ENCODE measurements around the gene BHLHA15. TPM values are rescaled to one million over a fixed set of nuclear protein-coding genes. Genes with fewer than 3 reads are reported as not detected.

Gene BHLHA15
- total RNA-seq, 1 experiment from 2014 or later: 2.8 TPM

GRCh38 chr7:98203261-98203963, 7.8 kb upstream of the BHLHA15 start:
- no peaks in the 10 kb centered on the region for H3K27me3 Mint-ChIP-seq (ENCODE audit: low read depth)
- ChIA-PET CTCF (interaction anchor here (1.3 to 2.0 kb wide), 2 partner anchors 37 to 182 kb away, joined by 3 to 4 read pairs; no protein-coding TSS in a partner anchor), POLR2A (no interaction called here)

GRCh38 chr7:98203964-98204605, 7.2 kb upstream of the BHLHA15 start:
- TF ChIP-seq ZNF121 (CRISPR knock-in tag; IDR thresholded peaks at IDR 0.05): peak; percentile 71; the same call in 1 of the 2 replicates
- TF ChIP-seq ZNF281 (CRISPR knock-in tag; IDR thresholded peaks at IDR 0.05): no peak
- DNase-seq (ENCODE audit: low spot score) (no peak), ATAC-seq (no peak)
- Mint-ChIP-seq H3K9me3 (no peaks in the 10 kb centered on the region), H3K27ac (no peak overlapping the region), H3K4me3 (no peak overlapping the region), H3K27me3 (ENCODE audit: low read depth) (no peaks in the 10 kb centered on the region), H3K4me1 (no peaks in the 10 kb centered on the region), H3K36me3 (peaks cover 15% of the 10 kb centered on the region)
- POLR2A ChIA-PET: no interaction called here
- CTCF ChIA-PET: interaction anchor here (2.0 kb wide), 1 partner anchor 183 kb away, joined by 4 read pairs; no protein-coding TSS in a partner anchor

More at GRCh38 chr7:98203261-98203963, 7.8 kb upstream of the BHLHA15 start:
- Mint-ChIP-seq H3K36me3 (peaks cover 15% of the 10 kb centered on the region), H3K4me3 (no peak overlapping the region), H3K27ac (no peak overlapping the region), H3K9me3 (no peaks in the 10 kb centered on the region), H3K4me1 (no peaks in the 10 kb centered on the region)
- TF ChIP-seq ZNF671 (CRISPR knock-in tag; IDR thresholded peaks at IDR 0.05) (no peak), KAT7 (CRISPR knock-in tag; IDR thresholded peaks at IDR 0.05; ENCODE audit: borderline replicate concordance) (no peak), ZSCAN18 (CRISPR knock-in tag; IDR thresholded peaks at IDR 0.05) (no peak), RORB (CRISPR knock-in tag; IDR thresholded peaks at IDR 0.05) (no peak), FOXK1 (CRISPR knock-in tag; IDR thresholded peaks at IDR 0.05) (no peak), JUN (CRISPR knock-in tag; IDR thresholded peaks at IDR 0.05) (no peak), GTF2I (CRISPR knock-in tag; conservative IDR thresholded peaks at IDR 0.05) (no peak), ESRRA (CRISPR knock-in tag; IDR thresholded peaks at IDR 0.05; ENCODE audit: borderline replicate concordance) (no peak), FOXP1 (CRISPR knock-in tag; IDR thresholded peaks at IDR 0.05; ENCODE audit: borderline replicate concordance) (no peak), TP53 (CRISPR knock-in tag; IDR thresholded peaks at IDR 0.05) (no peak), ZNF232 (CRISPR knock-in tag; IDR thresholded peaks at IDR 0.05) (no peak), ATF1 (CRISPR knock-in tag; IDR thresholded peaks at IDR 0.05) (no peak), ATF3 (CRISPR knock-in tag; conservative IDR thresholded peaks at IDR 0.05) (no peak)
- TF ChIP-seq, protein P1, sequence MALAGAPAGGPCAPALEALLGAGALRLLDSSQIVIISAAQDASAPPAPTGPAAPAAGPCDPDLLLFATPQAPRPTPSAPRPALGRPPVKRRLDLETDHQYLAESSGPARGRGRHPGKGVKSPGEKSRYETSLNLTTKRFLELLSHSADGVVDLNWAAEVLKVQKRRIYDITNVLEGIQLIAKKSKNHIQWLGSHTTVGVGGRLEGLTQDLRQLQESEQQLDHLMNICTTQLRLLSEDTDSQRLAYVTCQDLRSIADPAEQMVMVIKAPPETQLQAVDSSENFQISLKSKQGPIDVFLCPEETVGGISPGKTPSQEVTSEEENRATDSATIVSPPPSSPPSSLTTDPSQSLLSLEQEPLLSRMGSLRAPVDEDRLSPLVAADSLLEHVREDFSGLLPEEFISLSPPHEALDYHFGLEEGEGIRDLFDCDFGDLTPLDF (CRISPR knock-in tag; IDR thresholded peaks at IDR 0.05): no peak
- TF ChIP-seq, protein P2, sequence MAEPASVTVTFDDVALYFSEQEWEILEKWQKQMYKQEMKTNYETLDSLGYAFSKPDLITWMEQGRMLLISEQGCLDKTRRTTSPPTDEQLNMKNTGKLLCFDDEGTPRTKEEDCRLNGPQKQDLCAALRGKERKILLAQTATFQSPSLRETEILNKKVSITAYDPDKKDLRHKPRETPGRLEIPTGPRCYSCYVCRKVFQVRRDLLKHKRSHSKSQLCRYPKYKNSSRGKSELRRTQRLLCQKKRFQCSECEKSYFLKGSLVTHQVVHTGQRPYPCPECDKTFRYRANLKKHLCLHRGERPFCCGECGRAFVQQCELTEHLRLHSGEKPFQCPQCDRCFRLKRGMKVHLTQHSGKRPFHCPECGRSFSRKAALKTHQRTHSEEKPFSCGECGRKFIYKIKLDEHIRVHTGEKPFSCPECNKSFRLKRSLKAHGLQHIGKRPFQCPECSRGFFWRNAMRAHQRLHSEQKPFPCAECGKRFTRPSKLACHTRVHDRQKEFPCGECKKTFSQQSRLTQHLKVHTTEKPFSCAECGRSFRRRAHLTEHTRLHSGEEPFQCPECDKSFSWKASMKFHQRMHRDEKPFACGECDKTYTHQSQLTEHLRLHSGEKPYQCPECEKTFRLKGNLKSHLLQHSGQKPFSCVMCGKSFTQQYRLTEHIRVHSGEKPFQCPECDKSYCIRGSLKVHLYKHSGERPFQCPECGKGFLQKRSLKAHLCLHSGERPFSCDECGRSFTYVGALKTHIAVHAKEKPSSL (CRISPR knock-in tag; conservative IDR thresholded peaks at IDR 0.05): no peak
- TF ChIP-seq, protein P3, sequence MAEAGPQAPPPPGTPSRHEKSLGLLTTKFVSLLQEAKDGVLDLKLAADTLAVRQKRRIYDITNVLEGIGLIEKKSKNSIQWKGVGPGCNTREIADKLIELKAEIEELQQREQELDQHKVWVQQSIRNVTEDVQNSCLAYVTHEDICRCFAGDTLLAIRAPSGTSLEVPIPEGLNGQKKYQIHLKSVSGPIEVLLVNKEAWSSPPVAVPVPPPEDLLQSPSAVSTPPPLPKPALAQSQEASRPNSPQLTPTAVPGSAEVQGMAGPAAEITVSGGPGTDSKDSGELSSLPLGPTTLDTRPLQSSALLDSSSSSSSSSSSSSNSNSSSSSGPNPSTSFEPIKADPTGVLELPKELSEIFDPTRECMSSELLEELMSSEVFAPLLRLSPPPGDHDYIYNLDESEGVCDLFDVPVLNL (CRISPR knock-in tag; IDR thresholded peaks at IDR 0.05; ENCODE audit: borderline replicate concordance, low read depth): no peak
- ATAC-seq (no peak), DNase-seq (ENCODE audit: low spot score) (no peak)

All from WTC11 (cell line).